Measurements from ENCODE around the gene CACNA1F. TPM values are rescaled to one million over a fixed set of nuclear protein-coding genes. Genes with fewer than 3 reads are reported as not detected.

CACNA1F gene
- total and polyA plus RNA-seq, 9 of the 15 experiments (the other 6 are each of a cell fraction or from before 2014, with no cell fraction given): under 0.01 to 0.41 (median 0.03) TPM; not detected in 3

DNA sequence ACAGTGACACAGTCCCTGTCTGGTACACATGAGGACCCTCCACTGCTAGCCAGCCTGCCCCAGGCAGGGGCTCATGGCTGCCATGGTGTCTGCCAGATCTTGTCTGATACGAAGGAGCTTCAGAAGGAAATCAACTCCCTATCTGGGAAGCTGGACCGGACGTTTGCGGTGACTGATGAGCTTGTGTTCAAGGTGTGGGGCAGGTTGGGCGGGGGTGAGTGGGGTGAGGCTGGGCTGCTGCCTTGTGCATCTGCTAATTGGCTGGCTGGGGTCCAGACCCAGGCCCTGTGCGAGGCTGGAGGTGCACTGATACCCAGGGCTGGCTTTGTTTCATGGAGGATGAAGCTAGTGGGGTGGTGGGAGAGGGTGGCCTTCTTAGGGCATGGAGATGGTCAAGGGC is 15.9 kb upstream of the CACNA1F start (continued):
- TF ChIP-seq, protein P1, sequence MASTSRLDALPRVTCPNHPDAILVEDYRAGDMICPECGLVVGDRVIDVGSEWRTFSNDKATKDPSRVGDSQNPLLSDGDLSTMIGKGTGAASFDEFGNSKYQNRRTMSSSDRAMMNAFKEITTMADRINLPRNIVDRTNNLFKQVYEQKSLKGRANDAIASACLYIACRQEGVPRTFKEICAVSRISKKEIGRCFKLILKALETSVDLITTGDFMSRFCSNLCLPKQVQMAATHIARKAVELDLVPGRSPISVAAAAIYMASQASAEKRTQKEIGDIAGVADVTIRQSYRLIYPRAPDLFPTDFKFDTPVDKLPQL (IDR thresholded peaks at IDR 0.05; ENCODE audit: extremely low read depth, insufficient read length): no peak
- TF ChIP-seq DEAF1 (CRISPR knock-in tag; IDR thresholded peaks at IDR 0.05) (no peak), BRF1 (IDR thresholded peaks at IDR 0.05; ENCODE audit: borderline replicate concordance, extremely low read depth, insufficient read length) (no peak)

- Histone ChIP-seq H3K4me3 (no peak overlapping the region), H2AFZ (ENCODE audit: low read depth, low read length) (no peak overlapping the region), H4K20me1 (replicated peaks; ENCODE audit: control insufficient read depth, insufficient read depth, low read length) (no peaks in the 10 kb centered on the region), H3K36me3 (ENCODE audit: control insufficient read depth, insufficient read depth, low read length) (peaks cover 43% of the 10 kb centered on the region; the same call in 2 of the 3 replicates), H3K4me2 (ENCODE audit: insufficient read depth, low read length) (no peak overlapping the region), H3K27me3 (ENCODE audit: control insufficient read depth in 2 of 2, insufficient read depth in 2 of 2, low read length in 2 of 2) (no peaks in the 10 kb centered on the region), H3K9me1 (ENCODE audit: control insufficient read depth, insufficient read depth, low read length) (no peaks in the 10 kb centered on the region), H3K79me2 (ENCODE audit: control insufficient read depth, insufficient read depth, low read length) (no peaks in the 10 kb centered on the region; the same call in 2 of the 3 replicates), H3K4me1 (replicated peaks in 1 of 2; ENCODE audit: control insufficient read depth in 2 of 2, insufficient read depth in 2 of 2, low read length in 2 of 2) (peaks cover 17 to 42% of the 10 kb centered on the region in 2 experiments; a peak in 4 of 5 replicates), H3K27ac (ENCODE audit: extremely low read depth, low read depth, low read length) (no peak overlapping the region), H3K9ac (ENCODE audit: insufficient read depth in 1 of 2, low read depth in 2 of 2, low read length in 2 of 2) (no peak overlapping the region), H3K9me3 (replicated peaks; ENCODE audit: control insufficient read depth, insufficient read depth, low read depth, low read length) (no peaks in the 10 kb centered on the region)
- no peak for FAIRE-seq
- WGBS (ENCODE audit: insufficient coverage, low coverage, missing lambda C conversion rate): 95% methylated on average over 11 of the region's 28 CpGs
- TF ChIP-seq, protein P2, sequence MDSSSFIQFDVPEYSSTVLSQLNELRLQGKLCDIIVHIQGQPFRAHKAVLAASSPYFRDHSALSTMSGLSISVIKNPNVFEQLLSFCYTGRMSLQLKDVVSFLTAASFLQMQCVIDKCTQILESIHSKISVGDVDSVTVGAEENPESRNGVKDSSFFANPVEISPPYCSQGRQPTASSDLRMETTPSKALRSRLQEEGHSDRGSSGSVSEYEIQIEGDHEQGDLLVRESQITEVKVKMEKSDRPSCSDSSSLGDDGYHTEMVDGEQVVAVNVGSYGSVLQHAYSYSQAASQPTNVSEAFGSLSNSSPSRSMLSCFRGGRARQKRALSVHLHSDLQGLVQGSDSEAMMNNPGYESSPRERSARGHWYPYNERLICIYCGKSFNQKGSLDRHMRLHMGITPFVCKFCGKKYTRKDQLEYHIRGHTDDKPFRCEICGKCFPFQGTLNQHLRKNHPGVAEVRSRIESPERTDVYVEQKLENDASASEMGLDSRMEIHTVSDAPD (CRISPR knock-in tag; IDR thresholded peaks at IDR 0.05): no peak
- peak; percentile 68 for TF ChIP-seq NFIC (IDR thresholded peaks at IDR 0.05)
- 0 out of 2 replicates have a peak, but pooled peaks have one; percentile 22 for TF ChIP-seq RBFOX2 (IDR thresholded peaks at IDR 0.05; ENCODE audit: low read depth, low read length)
- no peak for TF ChIP-seq ZNF282 (CRISPR knock-in tag; IDR thresholded peaks at IDR 0.05)
- no peak for ATAC-seq
- ChIA-PET POLR2A (interaction anchor here (1.2 to 1.5 kb wide), 2 partner anchors 9 kb away, joined by 4 to 6 read pairs; no protein-coding TSS in a partner anchor), CTCF (ENCODE audit: low intra/inter-chr PET ratio) (no interaction called here)
- no peak for DNase-seq (ENCODE audit: extremely low read depth in 1 of 4, low spot score in 3 of 4)
- intact Hi-C loops (cut with micrococcal nuclease): no loop called here
- no TSS peak for BruUV-seq (replicated peaks)
- in situ Hi-C loops (cut with MboI): no loop called here
Observed at GRCh38 chrX:49247916-49248811, 15.0 kb upstream of the CACNA1F start.
